ENCODE data around the gene PPP1R17. TPM values are rescaled to one million over a fixed set of nuclear protein-coding genes. Genes with fewer than 3 reads are reported as not detected.

PPP1R17 gene
- total and polyA plus RNA-seq, 2 of the 13 experiments (the other 11 are each of a cell fraction or from before 2014, with no cell fraction given): not detected

GRCh38 chr7:31724696-31725095 is 37.7 kb downstream of the PPP1R17 start:
- Histone ChIP-seq H3K79me2 (ENCODE audit: insufficient read depth, low read length) (no peaks in the 10 kb centered on the region), H3K4me1 (ENCODE audit: insufficient read depth, low read length) (no peaks in the 10 kb centered on the region), H3K4me2 (ENCODE audit: low read depth, low read length) (no peak overlapping the region), H3K9me3 (ENCODE audit: low read length) (no peaks in the 10 kb centered on the region), H3K4me3 (replicated peaks in 1 of 3; ENCODE audit: insufficient read depth in 1 of 3, low read depth in 2 of 3, low read length in 3 of 3) (no peak overlapping the region), H3K27me3 (ENCODE audit: control insufficient read depth in 1 of 2, insufficient read depth in 2 of 2, low read length in 2 of 2) (no peaks in the 10 kb centered on the region), H3K27ac (ENCODE audit: extremely low read length, insufficient read depth, low read length) (no peak overlapping the region), H2AFZ (ENCODE audit: low read length) (no peak overlapping the region), H3K9ac (ENCODE audit: insufficient read depth, low read depth, low read length) (no peak overlapping the region), H3K36me3 (replicated peaks in 1 of 2; ENCODE audit: control insufficient read depth in 1 of 2, insufficient read depth in 2 of 2, low read length in 2 of 2) (no peaks in the 10 kb centered on the region), H4K20me1 (ENCODE audit: insufficient read depth, low read length) (no peaks in the 10 kb centered on the region)
- DNase-seq (ENCODE audit: low spot score) (no peak), FAIRE-seq (no peak), ATAC-seq (no peak)
- POLR2A ChIA-PET: no interaction called here
- BruUV-seq (replicated peaks): no TSS peak
- in situ Hi-C loops (cut with HindIII; ENCODE audit: extremely low pct_ligation_motif_present, low pct_unique_long_range_greater_than_20kb) (loop anchor here (25.0 kb wide), 1 partner anchor 737 kb away; no protein-coding TSS in a partner anchor), intact Hi-C loops (cut with micrococcal nuclease; ENCODE audit: unreplicated experiment) (no loop called here)
- CTCF ChIA-PET (ENCODE audit: low intra/inter-chr PET ratio, low total read pairs): no interaction called here
- WGBS (ENCODE audit: low lambda C conversion rate): 0% methylated on average over 3 of the region's 3 CpGs
- TF ChIP-seq BRF2 (CRISPR knock-in tag; IDR thresholded peaks at IDR 0.05): no peak
- TF ChIP-seq ZNF616 (CRISPR knock-in tag; IDR thresholded peaks at IDR 0.05; ENCODE audit: low read depth): no peak
- TF ChIP-seq ZNF7 (CRISPR knock-in tag; IDR thresholded peaks at IDR 0.05): no peak
- no peak for TF ChIP-seq TEF (CRISPR knock-in tag; IDR thresholded peaks at IDR 0.05)
- no peak for TF ChIP-seq UBTF (CRISPR knock-in tag; IDR thresholded peaks at IDR 0.05)
- no peak for TF ChIP-seq CENPBD1 (CRISPR knock-in tag; IDR thresholded peaks at IDR 0.05; ENCODE audit: borderline replicate concordance, low read depth)
- TF ChIP-seq NFKBIZ (CRISPR knock-in tag; IDR thresholded peaks at IDR 0.05): no peak
- no peak for TF ChIP-seq KIAA2018 (CRISPR knock-in tag; IDR thresholded peaks at IDR 0.05; ENCODE audit: borderline replicate concordance)
- no peak for TF ChIP-seq SAFB2 (CRISPR knock-in tag; IDR thresholded peaks at IDR 0.05; ENCODE audit: borderline replicate concordance, low read depth)
- TF ChIP-seq ZNF263 (CRISPR knock-in tag; IDR thresholded peaks at IDR 0.05): no peak
- no peak for TF ChIP-seq CBX5 (CRISPR knock-in tag; IDR thresholded peaks at IDR 0.05; ENCODE audit: borderline replicate concordance)
- no peak for TF ChIP-seq ERF (CRISPR knock-in tag; IDR thresholded peaks at IDR 0.05)
